ENCODE data around the gene RAD51B.
A peak's percentile ranks its signal among the peaks of the same experiment; 100 is the strongest.

Gene RAD51B

GRCh38 chr14:68521557-68521901 lies 702.0 kb downstream of the RAD51B start:
- H3K27ac ChIP-seq, result no peak overlapping the region
- no peak overlapping the region for H3K4me3 ChIP-seq
- H3K36me3 ChIP-seq (ENCODE audit: insufficient read depth, low read length), result no peaks in the 10 kb centered on the region
- H3K9me3 ChIP-seq (ENCODE audit: low read depth, low read length), result no peaks in the 10 kb centered on the region
- no peak for DNase-seq (ENCODE audit: low read depth, low spot score)
- H3K9ac ChIP-seq (ENCODE audit: insufficient read length), result no peak overlapping the region
- TF ChIP-seq FOXP2 (optimal IDR thresholded peaks at IDR 0.05; ENCODE audit: control extremely low read depth, extremely low read length, insufficient read depth) (no peak), POLR2AphosphoS5 (IDR thresholded peaks at IDR 0.05; ENCODE audit: borderline replicate concordance, low read depth, low read length) (no peak), EZH2 (IDR thresholded peaks at IDR 0.05) (no peak)

GRCh38 chr14:68521961-68522509 lies 702.5 kb downstream of the RAD51B start:
- Histone ChIP-seq H3K4me3 (no peak overlapping the region), H3K9me3 (ENCODE audit: low read depth, low read length) (no peaks in the 10 kb centered on the region), H3K27ac (no peak overlapping the region; the same call in 1 of the 2 replicates), H3K36me3 (ENCODE audit: insufficient read depth, low read length) (no peaks in the 10 kb centered on the region), H3K9ac (ENCODE audit: insufficient read length) (no peak overlapping the region)
- DNase-seq (ENCODE audit: low read depth, low spot score), result no peak
- TF ChIP-seq FOXP2 (optimal IDR thresholded peaks at IDR 0.05; ENCODE audit: control extremely low read depth, extremely low read length, insufficient read depth) (no peak), POLR2AphosphoS5 (IDR thresholded peaks at IDR 0.05; ENCODE audit: borderline replicate concordance, low read depth, low read length) (no peak), EZH2 (IDR thresholded peaks at IDR 0.05) (no peak)

- TF ChIP-seq POLR2AphosphoS5 (IDR thresholded peaks at IDR 0.05; ENCODE audit: borderline replicate concordance, low read depth, low read length) (no peak), EZH2 (IDR thresholded peaks at IDR 0.05) (no peak), FOXP2 (optimal IDR thresholded peaks at IDR 0.05; ENCODE audit: control extremely low read depth, extremely low read length, insufficient read depth) (no peak)
- DNase-seq (ENCODE audit: low read depth, low spot score), result no peak
- Histone ChIP-seq H3K9ac (ENCODE audit: insufficient read length) (no peak overlapping the region), H3K27ac (peak overlapping the region; percentile 16; the same call in 1 of the 2 replicates), H3K9me3 (ENCODE audit: low read depth, low read length) (no peaks in the 10 kb centered on the region), H3K36me3 (ENCODE audit: insufficient read depth, low read length) (no peaks in the 10 kb centered on the region), H3K4me3 (no peak overlapping the region)
These were observed 703.1 kb downstream of the RAD51B start for GRCh38 chr14:68522510-68523325.

GRCh38 chr14:68523326-68523610 lies 703.7 kb downstream of the RAD51B start:
- DNase-seq (ENCODE audit: low read depth, low spot score), result no peak
- 0 out of 2 replicates have a peak overlapping the region, but pooled peaks have one; percentile 16 for H3K27ac ChIP-seq
- H3K9me3 ChIP-seq (ENCODE audit: low read depth, low read length), result no peaks in the 10 kb centered on the region
- H3K36me3 ChIP-seq (ENCODE audit: insufficient read depth, low read length), result no peaks in the 10 kb centered on the region
- H3K9ac ChIP-seq (ENCODE audit: insufficient read length), result no peak overlapping the region
- no peak for TF ChIP-seq POLR2AphosphoS5 (IDR thresholded peaks at IDR 0.05; ENCODE audit: borderline replicate concordance, low read depth, low read length)
- no peak for TF ChIP-seq EZH2 (IDR thresholded peaks at IDR 0.05)
- no peak for TF ChIP-seq FOXP2 (optimal IDR thresholded peaks at IDR 0.05; ENCODE audit: control extremely low read depth, extremely low read length, insufficient read depth)
- no peak overlapping the region for H3K4me3 ChIP-seq

GRCh38 chr14:68523989-68524725 lies 704.6 kb downstream of the RAD51B start:
- Histone ChIP-seq H3K36me3 (ENCODE audit: insufficient read depth, low read length) (no peaks in the 10 kb centered on the region), H3K9me3 (ENCODE audit: low read depth, low read length) (0 out of 2 replicates have a peak, but pooled peaks cover 1% of the 10 kb centered on the region), H3K4me3 (no peak overlapping the region), H3K27ac (no peak overlapping the region), H3K9ac (ENCODE audit: insufficient read length) (no peak overlapping the region)
- no peak for DNase-seq (ENCODE audit: low read depth, low spot score)
- TF ChIP-seq FOXP2 (optimal IDR thresholded peaks at IDR 0.05; ENCODE audit: control extremely low read depth, extremely low read length, insufficient read depth), result no peak

- DNase-seq (ENCODE audit: low read depth, low spot score), result no peak
- Histone ChIP-seq H3K36me3 (ENCODE audit: insufficient read depth, low read length) (no peaks in the 10 kb centered on the region; the same call in 1 of the 2 replicates), H3K4me3 (no peak overlapping the region), H3K9ac (ENCODE audit: insufficient read length) (no peak overlapping the region), H3K9me3 (ENCODE audit: low read depth, low read length) (peaks cover 7% of the 10 kb centered on the region; the same call in 1 of the 2 replicates), H3K27ac (no peak overlapping the region)
- TF ChIP-seq POLR2AphosphoS5 (IDR thresholded peaks at IDR 0.05; ENCODE audit: borderline replicate concordance, low read depth, low read length) (no peak), EZH2 (IDR thresholded peaks at IDR 0.05) (no peak), FOXP2 (optimal IDR thresholded peaks at IDR 0.05; ENCODE audit: control extremely low read depth, extremely low read length, insufficient read depth) (no peak)
These were observed 705.9 kb downstream of the RAD51B start for GRCh38 chr14:68525516-68525915.

- no peaks in the 10 kb centered on the region; the same call in 1 of the 2 replicates for H3K36me3 ChIP-seq (ENCODE audit: insufficient read depth, low read length)
- TF ChIP-seq POLR2AphosphoS5 (IDR thresholded peaks at IDR 0.05; ENCODE audit: borderline replicate concordance, low read depth, low read length), result no peak
- TF ChIP-seq EZH2 (IDR thresholded peaks at IDR 0.05), result no peak
- TF ChIP-seq FOXP2 (optimal IDR thresholded peaks at IDR 0.05; ENCODE audit: control extremely low read depth, extremely low read length, insufficient read depth), result no peak
- H3K27ac ChIP-seq, result no peak overlapping the region
- no peak for DNase-seq (ENCODE audit: low read depth, low spot score)
- H3K9me3 ChIP-seq (ENCODE audit: low read depth, low read length), result peaks cover 8% of the 10 kb centered on the region; the same call in 1 of the 2 replicates
- no peak overlapping the region for H3K9ac ChIP-seq (ENCODE audit: insufficient read length)
- no peak overlapping the region for H3K4me3 ChIP-seq
These were observed 707.0 kb downstream of the RAD51B start for GRCh38 chr14:68526512-68527091.

GRCh38 chr14:68527329-68527851 lies 707.8 kb downstream of the RAD51B start:
- H3K27ac ChIP-seq, result no peak overlapping the region
- H3K9ac ChIP-seq (ENCODE audit: insufficient read length), result no peak overlapping the region
- DNase-seq (ENCODE audit: low read depth, low spot score), result no peak
- no peak overlapping the region for H3K4me3 ChIP-seq
- H3K36me3 ChIP-seq (ENCODE audit: insufficient read depth, low read length), result no peaks in the 10 kb centered on the region; the same call in 1 of the 2 replicates
- TF ChIP-seq EZH2 (IDR thresholded peaks at IDR 0.05) (no peak), FOXP2 (optimal IDR thresholded peaks at IDR 0.05; ENCODE audit: control extremely low read depth, extremely low read length, insufficient read depth) (no peak), POLR2AphosphoS5 (IDR thresholded peaks at IDR 0.05; ENCODE audit: borderline replicate concordance, low read depth, low read length) (no peak)
- H3K9me3 ChIP-seq (ENCODE audit: low read depth, low read length), result peaks cover 13% of the 10 kb centered on the region; the same call in 1 of the 2 replicates
